ENCODE data around the gene ZKSCAN8.

Gene ZKSCAN8

GRCh38 chr6:28107506-28107905, 34.2 kb upstream of the ZKSCAN8 start:
- Histone ChIP-seq H3K4me3 (ENCODE audit: low read length) (no peak overlapping the region), H3K56ac (ENCODE audit: low read length) (no peak overlapping the region), H4K5ac (ENCODE audit: low read length) (no peak overlapping the region), H2AK5ac (ENCODE audit: low read length) (no peak overlapping the region), H3K36me3 (ENCODE audit: control insufficient read depth, insufficient read depth, low read length) (no peaks in the 10 kb centered on the region), H2BK5ac (ENCODE audit: low read length) (no peak overlapping the region), H3K23ac (ENCODE audit: low read length) (no peak overlapping the region), H3K79me1 (ENCODE audit: low read length) (no peaks in the 10 kb centered on the region), H2BK15ac (replicated peaks; ENCODE audit: low read depth) (no peak overlapping the region), H3K9ac (ENCODE audit: low read length) (no peak overlapping the region), H3K4me1 (ENCODE audit: control insufficient read depth, low read depth, low read length) (no peaks in the 10 kb centered on the region), H3K4me2 (ENCODE audit: low read length) (no peak overlapping the region), H3K27me3 (ENCODE audit: insufficient read depth, low read length, poor library complexity) (no peaks in the 10 kb centered on the region), H4K8ac (ENCODE audit: low read depth, low read length) (no peak overlapping the region), H3K79me2 (ENCODE audit: control insufficient read depth, insufficient read depth, low read length) (no peaks in the 10 kb centered on the region), H3K4ac (ENCODE audit: low read depth, low read length) (no peak overlapping the region), H2BK120ac (ENCODE audit: low read depth, low read length) (no peak overlapping the region), H3K27ac (ENCODE audit: low read depth, low read length) (no peak overlapping the region), H3K18ac (ENCODE audit: low read length) (no peak overlapping the region)
- no peak for DNase-seq
- no CpG with 5 or more reads among the region's 3 CpGs for WGBS (ENCODE audit: extremely low coverage, insufficient coverage, low lambda C conversion rate)

GRCh38 chr6:28111964-28112363, 29.7 kb upstream of the ZKSCAN8 start:
- H3K23ac ChIP-seq (ENCODE audit: low read length): no peak overlapping the region
- no peak overlapping the region for H3K4me2 ChIP-seq (ENCODE audit: low read length)
- no peak overlapping the region for H3K4me3 ChIP-seq (ENCODE audit: low read length)
- no peak overlapping the region for H2BK5ac ChIP-seq (ENCODE audit: low read length)
- no peak overlapping the region for H3K4ac ChIP-seq (ENCODE audit: low read depth, low read length)
- no peak overlapping the region for H2AK5ac ChIP-seq (ENCODE audit: low read length)
- no peak for DNase-seq
- H3K79me2 ChIP-seq (ENCODE audit: control insufficient read depth, insufficient read depth, low read length): no peaks in the 10 kb centered on the region
- WGBS (ENCODE audit: extremely low coverage, insufficient coverage, low lambda C conversion rate): no CpG with 5 or more reads among the region's 3 CpGs
- H2BK120ac ChIP-seq (ENCODE audit: low read depth, low read length): no peak overlapping the region
- H3K56ac ChIP-seq (ENCODE audit: low read length): no peak overlapping the region
- no peaks in the 10 kb centered on the region for H3K27me3 ChIP-seq (ENCODE audit: insufficient read depth, low read length, poor library complexity)
- H2BK15ac ChIP-seq (replicated peaks; ENCODE audit: low read depth): no peak overlapping the region
- H3K18ac ChIP-seq (ENCODE audit: low read length): no peak overlapping the region
- H4K8ac ChIP-seq (ENCODE audit: low read depth, low read length): no peak overlapping the region
- no peaks in the 10 kb centered on the region for H3K4me1 ChIP-seq (ENCODE audit: control insufficient read depth, low read depth, low read length)
- no peak overlapping the region for H4K5ac ChIP-seq (ENCODE audit: low read length)
- peaks cover 3% of the 10 kb centered on the region for H3K36me3 ChIP-seq (ENCODE audit: control insufficient read depth, insufficient read depth, low read length)
- H3K9ac ChIP-seq (ENCODE audit: low read length): no peak overlapping the region
- H3K27ac ChIP-seq (ENCODE audit: low read depth, low read length): no peak overlapping the region
- no peaks in the 10 kb centered on the region for H3K79me1 ChIP-seq (ENCODE audit: low read length)

- WGBS (ENCODE audit: extremely low coverage, insufficient coverage, low lambda C conversion rate): no CpG with 5 or more reads among the region's 2 CpGs
- Histone ChIP-seq H2BK15ac (replicated peaks; ENCODE audit: low read depth) (no peak overlapping the region), H3K4me2 (ENCODE audit: low read length) (no peak overlapping the region), H3K4me3 (ENCODE audit: low read length) (no peak overlapping the region), H3K4me1 (ENCODE audit: control insufficient read depth, low read depth, low read length) (no peaks in the 10 kb centered on the region), H3K27me3 (ENCODE audit: insufficient read depth, low read length, poor library complexity) (no peaks in the 10 kb centered on the region), H3K79me2 (ENCODE audit: control insufficient read depth, insufficient read depth, low read length) (no peaks in the 10 kb centered on the region), H2BK5ac (ENCODE audit: low read length) (no peak overlapping the region), H4K5ac (ENCODE audit: low read length) (no peak overlapping the region), H3K27ac (ENCODE audit: low read depth, low read length) (no peak overlapping the region), H3K4ac (ENCODE audit: low read depth, low read length) (no peak overlapping the region), H3K18ac (ENCODE audit: low read length) (no peak overlapping the region), H3K56ac (ENCODE audit: low read length) (no peak overlapping the region), H3K36me3 (ENCODE audit: control insufficient read depth, insufficient read depth, low read length) (peaks cover 4% of the 10 kb centered on the region), H3K9ac (ENCODE audit: low read length) (no peak overlapping the region), H4K8ac (ENCODE audit: low read depth, low read length) (no peak overlapping the region), H3K23ac (ENCODE audit: low read length) (no peak overlapping the region), H2AK5ac (ENCODE audit: low read length) (no peak overlapping the region), H2BK120ac (ENCODE audit: low read depth, low read length) (no peak overlapping the region), H3K79me1 (ENCODE audit: low read length) (no peaks in the 10 kb centered on the region)
- no peak for DNase-seq
Measured at GRCh38 chr6:28115799-28116198, 25.9 kb upstream of the ZKSCAN8 start.

GRCh38 chr6:28117386-28118050, 24.2 kb upstream of the ZKSCAN8 start:
- no peak for DNase-seq
- no peak overlapping the region for H2BK120ac ChIP-seq (ENCODE audit: low read depth, low read length)
- no peak overlapping the region for H3K56ac ChIP-seq (ENCODE audit: low read length)
- H3K79me2 ChIP-seq (ENCODE audit: control insufficient read depth, insufficient read depth, low read length): no peaks in the 10 kb centered on the region
- no peak overlapping the region for H4K5ac ChIP-seq (ENCODE audit: low read length)
- no peak overlapping the region for H4K8ac ChIP-seq (ENCODE audit: low read depth, low read length)
- H3K4me2 ChIP-seq (ENCODE audit: low read length): no peak overlapping the region
- no peak overlapping the region for H3K18ac ChIP-seq (ENCODE audit: low read length)
- H3K27me3 ChIP-seq (ENCODE audit: insufficient read depth, low read length, poor library complexity): no peaks in the 10 kb centered on the region
- no peak overlapping the region for H3K9ac ChIP-seq (ENCODE audit: low read length)
- H3K4ac ChIP-seq (ENCODE audit: low read depth, low read length): no peak overlapping the region
- H2AK5ac ChIP-seq (ENCODE audit: low read length): no peak overlapping the region
- H3K4me1 ChIP-seq (ENCODE audit: control insufficient read depth, low read depth, low read length): no peaks in the 10 kb centered on the region
- H3K4me3 ChIP-seq (ENCODE audit: low read length): no peak overlapping the region
- H2BK5ac ChIP-seq (ENCODE audit: low read length): no peak overlapping the region
- peaks cover 4% of the 10 kb centered on the region for H3K36me3 ChIP-seq (ENCODE audit: control insufficient read depth, insufficient read depth, low read length)
- H3K27ac ChIP-seq (ENCODE audit: low read depth, low read length): no peak overlapping the region
- H3K79me1 ChIP-seq (ENCODE audit: low read length): no peaks in the 10 kb centered on the region
- no peak overlapping the region for H3K23ac ChIP-seq (ENCODE audit: low read length)
- WGBS (ENCODE audit: extremely low coverage, insufficient coverage, low lambda C conversion rate): no CpG with 5 or more reads among the region's 2 CpGs
- H2BK15ac ChIP-seq (replicated peaks; ENCODE audit: low read depth): no peak overlapping the region

- no peak for DNase-seq
- Histone ChIP-seq H3K79me2 (ENCODE audit: control insufficient read depth, insufficient read depth, low read length) (no peaks in the 10 kb centered on the region), H3K4me1 (ENCODE audit: control insufficient read depth, low read depth, low read length) (no peaks in the 10 kb centered on the region), H2BK120ac (ENCODE audit: low read depth, low read length) (no peak overlapping the region), H2BK15ac (replicated peaks; ENCODE audit: low read depth) (no peak overlapping the region), H3K4me2 (ENCODE audit: low read length) (no peak overlapping the region), H3K79me1 (ENCODE audit: low read length) (no peaks in the 10 kb centered on the region), H3K9ac (ENCODE audit: low read length) (no peak overlapping the region), H3K23ac (ENCODE audit: low read length) (no peak overlapping the region), H3K27ac (ENCODE audit: low read depth, low read length) (no peak overlapping the region), H3K56ac (ENCODE audit: low read length) (no peak overlapping the region), H3K36me3 (ENCODE audit: control insufficient read depth, insufficient read depth, low read length) (peaks cover 4% of the 10 kb centered on the region), H4K8ac (ENCODE audit: low read depth, low read length) (no peak overlapping the region), H3K4me3 (ENCODE audit: low read length) (no peak overlapping the region), H3K4ac (ENCODE audit: low read depth, low read length) (no peak overlapping the region), H4K5ac (ENCODE audit: low read length) (no peak overlapping the region), H3K18ac (ENCODE audit: low read length) (no peak overlapping the region), H2BK5ac (ENCODE audit: low read length) (no peak overlapping the region), H2AK5ac (ENCODE audit: low read length) (no peak overlapping the region), H3K27me3 (ENCODE audit: insufficient read depth, low read length, poor library complexity) (no peaks in the 10 kb centered on the region)
- WGBS (ENCODE audit: extremely low coverage, insufficient coverage, low lambda C conversion rate): no CpG with 5 or more reads among the region's 1 CpG
Measured at GRCh38 chr6:28118217-28118616, 23.5 kb upstream of the ZKSCAN8 start.

- H4K5ac ChIP-seq (ENCODE audit: low read length): no peak overlapping the region
- H3K9ac ChIP-seq (ENCODE audit: low read length): no peak overlapping the region
- H2AK5ac ChIP-seq (ENCODE audit: low read length): no peak overlapping the region
- H2BK120ac ChIP-seq (ENCODE audit: low read depth, low read length): no peak overlapping the region
- no peaks in the 10 kb centered on the region for H3K79me2 ChIP-seq (ENCODE audit: control insufficient read depth, insufficient read depth, low read length)
- H3K56ac ChIP-seq (ENCODE audit: low read length): no peak overlapping the region
- peaks cover 1% of the 10 kb centered on the region for H3K36me3 ChIP-seq (ENCODE audit: control insufficient read depth, insufficient read depth, low read length)
- H3K27ac ChIP-seq (ENCODE audit: low read depth, low read length): no peak overlapping the region
- no peaks in the 10 kb centered on the region for H3K79me1 ChIP-seq (ENCODE audit: low read length)
- H3K18ac ChIP-seq (ENCODE audit: low read length): no peak overlapping the region
- H3K4ac ChIP-seq (ENCODE audit: low read depth, low read length): no peak overlapping the region
- H3K23ac ChIP-seq (ENCODE audit: low read length): no peak overlapping the region
- H3K4me2 ChIP-seq (ENCODE audit: low read length): no peak overlapping the region
- H3K4me1 ChIP-seq (ENCODE audit: control insufficient read depth, low read depth, low read length): no peaks in the 10 kb centered on the region
- no peak for DNase-seq
- H2BK15ac ChIP-seq (replicated peaks; ENCODE audit: low read depth): no peak overlapping the region
- H3K27me3 ChIP-seq (ENCODE audit: insufficient read depth, low read length, poor library complexity): no peaks in the 10 kb centered on the region
- H2BK5ac ChIP-seq (ENCODE audit: low read length): no peak overlapping the region
- no peak overlapping the region for H4K8ac ChIP-seq (ENCODE audit: low read depth, low read length)
- no peak overlapping the region for H3K4me3 ChIP-seq (ENCODE audit: low read length)
- no CpG with 5 or more reads among the region's 2 CpGs for WGBS (ENCODE audit: extremely low coverage, insufficient coverage, low lambda C conversion rate)
Measured at GRCh38 chr6:28121876-28122275, 19.8 kb upstream of the ZKSCAN8 start.

Data from mesendoderm (in vitro differentiated cells).